ENCODE measurements around the gene KRT40. TPM values are rescaled to one million over a fixed set of nuclear protein-coding genes. Genes with fewer than 3 reads are reported as not detected.

KRT40 gene
- total RNA-seq, 4 donors from 2014 or later = 0.21 TPM; not detected in 3

DNA sequence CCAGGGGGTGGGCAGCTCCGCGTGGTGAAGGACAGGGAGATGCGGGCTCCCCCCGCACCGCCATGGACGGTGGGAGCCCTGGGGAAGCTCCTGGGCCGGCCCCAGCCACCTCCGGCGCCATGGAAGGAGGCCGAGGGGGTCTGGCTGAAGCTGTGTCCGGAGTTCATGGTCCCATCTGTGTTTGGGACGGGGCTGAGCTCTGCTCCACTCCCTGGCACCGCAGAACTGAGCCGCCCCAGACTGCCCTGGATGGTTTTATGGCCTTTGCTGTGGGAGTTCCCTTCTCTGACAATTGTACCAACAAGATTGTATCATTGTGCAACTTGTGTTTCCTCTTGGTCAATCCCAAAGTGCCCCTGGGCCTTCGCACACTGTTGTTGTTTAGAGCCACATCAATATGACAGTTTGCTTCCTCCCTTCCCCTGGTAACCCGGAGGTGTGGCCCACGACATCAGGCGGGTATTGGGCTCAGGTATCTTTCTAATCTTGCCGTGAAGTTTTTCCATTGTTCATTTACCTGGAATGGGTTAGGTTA, 47.6 kb downstream of the KRT40 start:
- intact Hi-C loops (cut with DNase I; ENCODE audit: low total_unique reads) = no loop called here
- Histone ChIP-seq H3K36me3 (no peaks in the 10 kb centered on the region), H3K4me1 (no peaks in the 10 kb centered on the region), H3K9me3 (no peaks in the 10 kb centered on the region), H3K4me3 (no peak overlapping the region), H3K27ac (no peak overlapping the region), H3K27me3 (no peaks in the 10 kb centered on the region)
- no peak for DNase-seq
- no peak for TF ChIP-seq POLR2A (IDR thresholded peaks at IDR 0.05)
- TF ChIP-seq, protein P1, sequence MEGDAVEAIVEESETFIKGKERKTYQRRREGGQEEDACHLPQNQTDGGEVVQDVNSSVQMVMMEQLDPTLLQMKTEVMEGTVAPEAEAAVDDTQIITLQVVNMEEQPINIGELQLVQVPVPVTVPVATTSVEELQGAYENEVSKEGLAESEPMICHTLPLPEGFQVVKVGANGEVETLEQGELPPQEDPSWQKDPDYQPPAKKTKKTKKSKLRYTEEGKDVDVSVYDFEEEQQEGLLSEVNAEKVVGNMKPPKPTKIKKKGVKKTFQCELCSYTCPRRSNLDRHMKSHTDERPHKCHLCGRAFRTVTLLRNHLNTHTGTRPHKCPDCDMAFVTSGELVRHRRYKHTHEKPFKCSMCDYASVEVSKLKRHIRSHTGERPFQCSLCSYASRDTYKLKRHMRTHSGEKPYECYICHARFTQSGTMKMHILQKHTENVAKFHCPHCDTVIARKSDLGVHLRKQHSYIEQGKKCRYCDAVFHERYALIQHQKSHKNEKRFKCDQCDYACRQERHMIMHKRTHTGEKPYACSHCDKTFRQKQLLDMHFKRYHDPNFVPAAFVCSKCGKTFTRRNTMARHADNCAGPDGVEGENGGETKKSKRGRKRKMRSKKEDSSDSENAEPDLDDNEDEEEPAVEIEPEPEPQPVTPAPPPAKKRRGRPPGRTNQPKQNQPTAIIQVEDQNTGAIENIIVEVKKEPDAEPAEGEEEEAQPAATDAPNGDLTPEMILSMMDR (IDR thresholded peaks at IDR 0.05) = no peak

DNA sequence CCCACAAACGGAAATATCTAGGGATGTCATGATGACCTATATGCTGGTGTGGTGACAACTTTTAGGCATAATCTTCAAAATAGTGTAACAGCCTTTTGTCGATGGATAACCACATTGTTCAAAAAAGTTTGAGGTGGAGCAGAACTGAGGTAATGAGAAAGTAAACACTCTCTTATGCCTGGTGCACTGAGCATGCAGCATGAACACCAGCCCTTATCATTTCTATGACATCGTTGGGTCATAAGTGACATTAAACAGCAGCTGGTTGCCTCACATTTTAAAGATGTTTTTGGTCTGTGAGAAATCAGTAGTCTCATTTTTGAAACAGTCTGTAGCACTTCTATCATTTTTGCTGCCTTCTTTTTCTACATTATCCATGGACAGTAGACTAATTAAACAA, 48.5 kb downstream of the KRT40 start:
- H3K36me3 ChIP-seq = no peaks in the 10 kb centered on the region
- intact Hi-C loops (cut with DNase I; ENCODE audit: low total_unique reads) = no loop called here
- H3K4me3 ChIP-seq = no peak overlapping the region
- TF ChIP-seq, protein P1 (IDR thresholded peaks at IDR 0.05) = no peak
- no peak for TF ChIP-seq POLR2A (IDR thresholded peaks at IDR 0.05)
- H3K27me3 ChIP-seq = no peaks in the 10 kb centered on the region
- H3K9me3 ChIP-seq = no peaks in the 10 kb centered on the region
- no peak for DNase-seq
- no peaks in the 10 kb centered on the region for H3K4me1 ChIP-seq
- H3K27ac ChIP-seq = no peak overlapping the region

DNA sequence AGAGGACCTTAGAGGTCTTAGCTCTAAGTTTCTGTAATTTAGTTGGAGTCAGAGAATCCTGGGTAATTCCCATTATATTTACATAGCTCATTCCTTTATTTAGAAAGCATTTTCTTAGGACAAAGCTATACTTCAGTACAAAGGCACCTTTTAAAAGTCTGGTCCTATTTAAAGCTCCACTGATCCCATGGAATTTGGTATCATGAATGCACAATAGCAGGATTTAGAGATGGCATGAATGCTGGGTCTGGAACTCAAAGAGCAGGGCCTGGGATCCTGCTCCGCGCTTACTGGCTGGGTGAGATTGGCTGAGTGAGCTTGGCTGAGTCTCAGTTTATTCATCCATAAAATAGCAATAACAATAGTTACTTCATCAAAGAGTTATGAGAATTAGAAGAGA, 51.5 kb downstream of the KRT40 start:
- Histone ChIP-seq H3K4me1 (no peaks in the 10 kb centered on the region), H3K36me3 (no peaks in the 10 kb centered on the region), H3K27me3 (no peaks in the 10 kb centered on the region), H3K4me3 (no peak overlapping the region), H3K27ac (no peak overlapping the region), H3K9me3 (no peaks in the 10 kb centered on the region)
- no peak for TF ChIP-seq POLR2A (IDR thresholded peaks at IDR 0.05)
- TF ChIP-seq, protein P1 (IDR thresholded peaks at IDR 0.05) = no peak
- DNase-seq = no peak
- intact Hi-C loops (cut with DNase I; ENCODE audit: low total_unique reads) = no loop called here

DNA sequence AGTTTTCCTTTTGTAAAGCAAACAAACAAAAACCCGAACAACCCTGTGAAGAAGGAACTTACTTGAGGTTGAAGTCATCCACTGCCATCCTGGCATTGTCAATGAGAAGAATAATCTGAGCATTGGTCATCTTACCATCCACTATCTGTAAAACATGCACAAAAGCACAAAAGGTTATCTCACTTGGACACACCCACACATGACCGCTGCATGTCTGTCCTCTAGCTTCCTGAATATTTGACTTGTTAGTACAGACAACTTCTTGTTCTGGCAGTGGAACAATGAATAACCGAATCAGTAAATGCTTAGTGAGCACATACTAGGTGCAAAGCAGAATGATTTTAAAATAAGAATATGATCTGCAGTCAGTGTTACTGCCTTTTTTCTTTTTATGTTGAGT, 52.8 kb downstream of the KRT40 start:
- DNase-seq = no peak

More for the DNA sequence above, 52.8 kb downstream of the KRT40 start:
- no peaks in the 10 kb centered on the region for H3K4me1 ChIP-seq
- no peaks in the 10 kb centered on the region for H3K27me3 ChIP-seq
- intact Hi-C loops (cut with DNase I; ENCODE audit: low total_unique reads) = no loop called here
- H3K4me3 ChIP-seq = no peak overlapping the region
- TF ChIP-seq POLR2A (IDR thresholded peaks at IDR 0.05) = no peak
- TF ChIP-seq, protein P1 (IDR thresholded peaks at IDR 0.05) = no peak
- no peaks in the 10 kb centered on the region for H3K9me3 ChIP-seq
- H3K27ac ChIP-seq = no peak overlapping the region
- H3K36me3 ChIP-seq = no peaks in the 10 kb centered on the region

Small RNA genes lying within 50 kb of the gene (small RNA-seq; reads per million reads assigned to genes)
- not detected for gene KRTAP3-4P

Other genes starting within 250 kb of the KRT40 start
- not detected for gene KRT25, start 229.0 kb downstream of the KRT40 start, total RNA-seq
- not detected for gene KRT26, start 212.1 kb downstream of the KRT40 start, total RNA-seq
- not detected for gene KRT27, start 201.8 kb downstream of the KRT40 start, total RNA-seq
- gene KRT28, start 184.4 kb downstream of the KRT40 start, total RNA-seq = not detected
- 10 to 100 TPM in 2 of 4 donors, 1 to 10 TPM in 1, not detected in 1; 6.9 to 47.1 (median 39.8) TPM for gene KRT10, start 161.7 kb downstream of the KRT40 start, total RNA-seq
- gene KRT12, start 117.1 kb downstream of the KRT40 start, total RNA-seq = not detected
- gene KRT20, start 99.1 kb downstream of the KRT40 start, total RNA-seq = under 1 TPM in 3 of 4 donors, not detected in 1; 0.26 to 0.83 (median 0.29) TPM
- 1 to 10 TPM in 1 of 4 donors, under 1 TPM in 1, not detected in 2; 0.79 to 3.1 TPM for gene KRT23, start 46.7 kb downstream of the KRT40 start, total RNA-seq
- not detected for gene KRT39, start 17.4 kb downstream of the KRT40 start, total RNA-seq
- not detected for gene KRTAP3-3, start 9.8 kb upstream of the KRT40 start, total RNA-seq
- not detected for gene KRTAP3-2, start 15.6 kb upstream of the KRT40 start, total RNA-seq
- gene KRTAP3-1, start 24.8 kb upstream of the KRT40 start, total RNA-seq = not detected
- gene KRTAP1-5, start 42.9 kb upstream of the KRT40 start, total RNA-seq = not detected
- gene KRTAP1-4, start 45.9 kb upstream of the KRT40 start, total RNA-seq = not detected
- gene KRTAP1-3, start 50.5 kb upstream of the KRT40 start, total RNA-seq = not detected
- gene KRTAP1-1, start 57.1 kb upstream of the KRT40 start, total RNA-seq = not detected
- gene KRTAP2-1, start 63.0 kb upstream of the KRT40 start, total RNA-seq = not detected
- not detected for gene KRTAP2-2, start 70.9 kb upstream of the KRT40 start, total RNA-seq
- not detected for gene KRTAP2-3, start 75.8 kb upstream of the KRT40 start, total RNA-seq
- not detected for gene KRTAP2-4, start 81.6 kb upstream of the KRT40 start, total RNA-seq
- not detected for gene KRTAP4-7, start 99.8 kb upstream of the KRT40 start, total RNA-seq
- not detected for gene KRTAP4-8, start 113.8 kb upstream of the KRT40 start, total RNA-seq
- not detected for gene KRTAP4-16, start 117.9 kb upstream of the KRT40 start, total RNA-seq
- gene KRTAP4-9, start 121.1 kb upstream of the KRT40 start, total RNA-seq = not detected
- gene KRTAP4-11, start 134.0 kb upstream of the KRT40 start, total RNA-seq = not detected
- not detected for gene KRTAP4-12, start 139.9 kb upstream of the KRT40 start, total RNA-seq
- gene KRTAP4-6, start 156.2 kb upstream of the KRT40 start, total RNA-seq = not detected
- gene KRTAP4-5, start 165.5 kb upstream of the KRT40 start, total RNA-seq = not detected
- not detected for gene KRTAP4-4, start 176.4 kb upstream of the KRT40 start, total RNA-seq
- not detected for gene KRTAP4-3, start 183.9 kb upstream of the KRT40 start, total RNA-seq
- not detected for gene KRTAP4-2, start 193.9 kb upstream of the KRT40 start, total RNA-seq
- gene KRTAP4-1, start 200.6 kb upstream of the KRT40 start, total RNA-seq = not detected
- gene KRTAP9-1, start 205.6 kb upstream of the KRT40 start, total RNA-seq = not detected
- gene KRTAP9-2, start 242.3 kb upstream of the KRT40 start, total RNA-seq = not detected
- not detected for gene KRTAP9-3, start 248.1 kb upstream of the KRT40 start, total RNA-seq